GM21367 (cell line): ENCODE data around the gene MYCL.
"Not testable (repeated sequence)": the region's sequence is repeated elsewhere in the genome, so short reads cannot be mapped to it uniquely, and the experiment has no call there.

ENCODE experiments used
- ATAC-seq: cut with Tn5 transposase; IDR thresholded peaks from one replicate; pipeline ENCODE4 v1.9.1; 2021; ENCODE audit not compliant: unreplicated experiment

The MYCL gene

GRCh38 chr1:39892601-39893595 is 8.8 kb downstream of the MYCL start:
- ATAC-seq = no peak

- ATAC-seq = no peak
Measured at GRCh38 chr1:39890880-39891279, 10.8 kb downstream of the MYCL start.

- no peak for ATAC-seq
Measured at GRCh38 chr1:39890273-39890672, 11.4 kb downstream of the MYCL start.

GRCh38 chr1:39886757-39887231 is 14.9 kb downstream of the MYCL start:
- ATAC-seq = no peak

GRCh38 chr1:39885516-39885915 is 16.2 kb downstream of the MYCL start:
- ATAC-seq = no peak

- ATAC-seq = no peak
Measured at GRCh38 chr1:39882152-39882551, 19.6 kb downstream of the MYCL start.

- ATAC-seq = no peak
Measured at GRCh38 chr1:39877980-39878956, 23.4 kb downstream of the MYCL start.

GRCh38 chr1:39877231-39877778 is 24.4 kb downstream of the MYCL start:
- no peak for ATAC-seq

- ATAC-seq = no peak
Measured at GRCh38 chr1:39876144-39876543, 25.6 kb downstream of the MYCL start.

- no peak for ATAC-seq
Measured at GRCh38 chr1:39872698-39873097, 29.0 kb downstream of the MYCL start.

- ATAC-seq = no peak
Measured at GRCh38 chr1:39871796-39872195, 29.9 kb downstream of the MYCL start.

GRCh38 chr1:39871043-39871442 is 30.7 kb downstream of the MYCL start:
- not testable (repeated sequence) for ATAC-seq

GRCh38 chr1:39869538-39870112 is 32.1 kb downstream of the MYCL start:
- not testable (repeated sequence) for ATAC-seq

GRCh38 chr1:39866767-39867166 is 35.0 kb downstream of the MYCL start:
- ATAC-seq = no peak

- no peak for ATAC-seq
Measured at GRCh38 chr1:39865762-39866161, 36.0 kb downstream of the MYCL start.

- ATAC-seq = no peak
Measured at GRCh38 chr1:39863177-39863576, 38.5 kb downstream of the MYCL start.

GRCh38 chr1:39861003-39861402 is 40.7 kb downstream of the MYCL start:
- ATAC-seq = no peak

- ATAC-seq = no peak
Measured at GRCh38 chr1:39859859-39860812, 41.6 kb downstream of the MYCL start.

- no peak for ATAC-seq
Measured at GRCh38 chr1:39858315-39858714, 43.4 kb downstream of the MYCL start.
